ENCODE results near the gene MARCHF2.

MARCHF2 gene

DNA sequence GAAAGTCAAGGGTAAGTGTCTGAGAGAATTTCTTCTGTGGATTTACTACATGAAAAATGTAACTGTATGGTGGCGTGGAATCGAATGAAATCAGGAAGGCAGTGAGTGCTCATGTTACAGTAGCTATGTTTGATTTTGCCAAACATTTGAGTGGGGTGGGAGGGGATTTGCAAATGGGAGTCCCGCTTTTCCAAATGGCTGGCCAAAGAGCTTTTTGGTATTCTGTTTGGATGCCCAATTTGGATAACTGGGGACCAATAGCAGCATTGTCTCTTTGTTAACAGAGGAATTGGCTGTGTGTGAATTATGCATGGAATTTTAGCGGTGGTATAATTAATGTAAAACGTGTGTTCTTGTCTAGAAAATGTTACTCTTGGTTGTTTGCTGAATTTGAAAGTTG lies 49.5 kb downstream of the MARCHF2 start:
- no peak for TF ChIP-seq CTCF (IDR thresholded peaks at IDR 0.05; ENCODE audit: control insufficient read depth, extremely low read depth, insufficient read depth)
- H3K4me3 ChIP-seq (ENCODE audit: low read depth, low read length) = no peak overlapping the region
- DNase-seq (ENCODE audit: low read depth) = no peak

DNA sequence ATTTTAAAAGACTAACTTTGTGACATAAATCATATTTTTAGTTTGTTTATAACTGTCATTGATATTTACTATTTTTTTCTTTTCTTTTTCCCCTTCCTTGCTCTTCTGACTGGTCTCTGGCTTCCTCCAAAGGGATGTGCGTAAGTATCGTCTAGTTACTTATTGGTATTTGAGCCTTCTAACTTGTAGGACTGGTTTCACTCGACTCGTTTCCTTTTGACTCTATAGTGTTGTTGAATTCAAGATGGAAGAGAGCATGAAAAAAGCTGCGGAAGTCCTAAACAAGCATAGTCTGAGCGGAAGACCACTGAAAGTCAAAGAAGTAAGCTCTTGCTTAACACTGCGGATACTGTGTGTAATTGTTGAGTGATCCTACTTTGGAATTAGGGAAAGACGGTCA lies 50.3 kb downstream of the MARCHF2 start:
- no peak for TF ChIP-seq CTCF (IDR thresholded peaks at IDR 0.05; ENCODE audit: control insufficient read depth, extremely low read depth, insufficient read depth)
- no peak overlapping the region for H3K4me3 ChIP-seq (ENCODE audit: low read depth, low read length)
- no peak for DNase-seq (ENCODE audit: low read depth)

DNA sequence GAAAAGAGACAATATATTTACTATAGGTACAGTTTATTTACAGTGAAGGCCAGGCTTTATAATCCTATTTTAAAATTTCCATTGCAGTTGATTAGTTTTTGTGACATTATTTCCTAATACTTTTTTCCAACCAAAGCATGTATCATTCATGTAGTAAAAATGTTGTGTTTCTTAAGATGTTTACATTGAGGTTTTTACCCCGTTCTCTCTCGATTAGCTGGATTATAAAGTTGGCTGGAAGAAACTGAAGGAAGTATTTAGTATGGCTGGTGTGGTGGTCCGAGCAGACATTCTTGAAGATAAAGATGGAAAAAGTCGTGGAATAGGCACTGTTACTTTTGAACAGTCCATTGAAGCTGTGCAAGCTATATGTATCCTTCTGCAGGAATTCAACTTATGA lies 52.9 kb downstream of the MARCHF2 start:
- no peak overlapping the region for H3K4me3 ChIP-seq (ENCODE audit: low read depth, low read length)
- DNase-seq (ENCODE audit: low read depth) = no peak
- no peak for TF ChIP-seq CTCF (IDR thresholded peaks at IDR 0.05; ENCODE audit: control insufficient read depth, extremely low read depth, insufficient read depth)

DNA sequence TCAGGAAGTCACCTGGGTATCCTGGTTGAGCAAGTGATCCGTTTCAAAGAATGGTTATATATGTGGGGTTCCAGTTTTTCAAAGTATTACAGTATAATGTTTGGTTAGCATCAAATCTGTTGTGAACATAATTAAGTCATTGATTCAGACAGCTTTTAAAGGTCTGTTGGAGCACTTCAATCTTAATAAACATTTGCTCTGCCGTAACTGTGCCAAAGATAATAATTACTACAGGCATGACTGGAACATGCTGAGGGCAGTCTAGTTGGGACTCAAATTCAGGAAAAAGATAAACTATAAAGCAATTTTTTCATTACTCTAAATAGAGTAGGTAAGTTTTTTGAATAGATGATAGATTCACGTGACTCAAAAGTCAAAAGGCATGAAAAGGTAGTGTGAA lies 55.0 kb downstream of the MARCHF2 start:
- peak; percentile 62 for DNase-seq (ENCODE audit: low read depth)
- TF ChIP-seq CTCF (IDR thresholded peaks at IDR 0.05; ENCODE audit: control insufficient read depth, extremely low read depth, insufficient read depth) = no peak
- no peak overlapping the region for H3K4me3 ChIP-seq (ENCODE audit: low read depth, low read length)

- TF ChIP-seq CTCF (IDR thresholded peaks at IDR 0.05; ENCODE audit: control insufficient read depth, extremely low read depth, insufficient read depth) = no peak
- no peak for DNase-seq (ENCODE audit: low read depth)
- no peak overlapping the region for H3K4me3 ChIP-seq (ENCODE audit: low read depth, low read length)
Observed at GRCh38 chr19:8468761-8469373, 55.8 kb downstream of the MARCHF2 start.

GRCh38 chr19:8469613-8470368 lies 56.7 kb downstream of the MARCHF2 start:
- TF ChIP-seq CTCF (IDR thresholded peaks at IDR 0.05; ENCODE audit: control insufficient read depth, extremely low read depth, insufficient read depth) = no peak
- no peak overlapping the region for H3K4me3 ChIP-seq (ENCODE audit: low read depth, low read length)
- no peak for DNase-seq (ENCODE audit: low read depth)
